GM08714 (cell line): Measurements from ENCODE around the gene DENND1B.
"Not testable (repeated sequence)": the region's sequence is repeated elsewhere in the genome, so short reads cannot be mapped to it uniquely, and the experiment has no call there.

Experiments used
- H3K4me3 ChIP-seq: fragments of 200-500 bp; sonication (Bioruptor generic); 2 replicates; pipeline ENCODE4 v1.5.1; 2014; ENCODE audit warnings: mild to moderate bottlenecking, low read length, inconsistent platforms
- ZNF274 ChIP-seq: IDR thresholded peaks from 2 replicates; pipeline ENCODE4 v1.6.1; 2012; ENCODE audit warnings: mild to moderate bottlenecking, low read depth, low read length

DENND1B gene

GRCh38 chr1:197773856-197774255, 1.4 kb downstream of the DENND1B start:
- no peak for TF ChIP-seq ZNF274
- peak overlapping the region; percentile 57; the same call in 1 of the 2 replicates for H3K4me3 ChIP-seq

GRCh38 chr1:197771904-197772556, 3.2 kb downstream of the DENND1B start:
- TF ChIP-seq ZNF274: no peak
- no peak overlapping the region for H3K4me3 ChIP-seq

DNA sequence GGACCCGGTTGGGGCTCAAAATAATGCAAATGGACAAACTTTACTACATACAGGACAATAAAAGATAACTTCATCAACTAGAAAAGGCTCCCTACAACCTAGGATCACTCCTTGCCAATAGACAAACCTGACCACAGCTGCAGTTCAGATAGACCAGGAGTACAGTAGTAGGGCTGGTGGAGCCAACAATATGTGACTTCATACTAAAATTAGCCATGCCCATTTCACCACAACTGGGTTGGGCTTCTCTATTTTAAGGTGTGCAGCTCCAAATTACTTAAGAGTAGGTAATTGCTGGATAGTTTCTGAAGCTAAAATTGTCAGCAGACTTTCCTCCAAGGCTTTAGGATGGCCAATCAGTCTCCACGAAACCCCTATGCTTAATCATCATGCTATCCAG, 3.9 kb downstream of the DENND1B start:
- no peak overlapping the region for H3K4me3 ChIP-seq
- no peak for TF ChIP-seq ZNF274

GRCh38 chr1:197770243-197770642, 5.0 kb downstream of the DENND1B start:
- no peak for TF ChIP-seq ZNF274
- H3K4me3 ChIP-seq: no peak overlapping the region

- no peak for TF ChIP-seq ZNF274
Measured at GRCh38 chr1:197769287-197769686, 6.0 kb downstream of the DENND1B start.

DNA sequence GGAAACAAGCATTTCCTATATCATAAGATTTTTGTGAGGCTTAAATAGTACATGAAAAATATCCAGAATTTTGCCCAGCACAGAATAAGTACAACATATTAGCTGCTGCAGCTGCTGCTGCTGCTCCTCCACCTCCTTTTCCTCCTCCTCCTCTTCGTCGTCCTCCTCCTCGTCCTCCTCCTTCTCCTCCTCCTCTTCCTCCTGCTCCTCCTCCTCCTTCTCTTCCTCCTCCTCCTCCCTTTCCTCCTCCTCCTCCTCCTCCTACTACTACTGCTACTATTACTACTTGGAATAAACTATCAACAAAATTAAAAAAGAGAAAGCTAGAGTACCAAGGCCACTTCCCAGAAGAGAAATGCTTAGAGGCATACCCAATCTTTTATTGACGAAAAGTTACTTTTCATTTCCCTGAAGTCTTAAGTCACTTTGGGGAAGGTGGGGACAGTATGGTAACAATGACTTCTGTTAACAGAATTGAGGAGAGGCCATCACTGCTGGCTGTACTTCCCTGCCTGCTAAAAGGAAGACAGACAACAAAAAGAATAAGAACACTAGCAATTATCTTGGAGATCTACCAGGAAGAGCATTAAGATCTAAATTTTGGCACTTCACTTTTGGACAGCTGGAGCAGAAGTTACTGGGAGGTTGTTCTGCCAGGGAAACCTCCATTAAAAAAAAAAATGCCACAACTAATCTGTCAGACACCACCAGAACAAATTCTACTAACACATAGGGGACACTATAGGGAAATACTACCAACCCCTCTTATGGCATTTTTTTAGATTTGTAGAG, 7.1 kb downstream of the DENND1B start:
- H3K4me3 ChIP-seq: no peak overlapping the region
- TF ChIP-seq ZNF274: no peak

More at GRCh38 chr1:197769287-197769686, 6.0 kb downstream of the DENND1B start:
- no peak overlapping the region for H3K4me3 ChIP-seq

DNA sequence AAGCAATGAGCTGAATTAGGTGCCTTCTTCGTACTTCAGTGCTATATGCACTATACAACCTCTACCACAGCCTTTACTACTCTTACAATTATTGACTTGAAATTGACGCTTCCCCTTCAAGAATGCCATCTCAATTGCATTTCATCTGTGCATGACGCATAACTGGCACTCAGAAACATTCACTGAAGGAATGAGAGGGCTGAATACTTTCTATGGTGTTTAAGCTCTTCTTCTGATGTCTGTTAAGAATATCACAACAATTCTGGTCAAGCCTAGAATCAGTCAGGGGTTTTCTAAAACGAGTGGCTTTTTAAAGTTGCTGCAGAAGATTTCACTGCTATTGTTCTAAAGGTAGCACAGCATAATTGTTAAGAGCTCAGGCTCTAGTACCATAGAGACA, 11.5 kb downstream of the DENND1B start:
- no peak for TF ChIP-seq ZNF274
- H3K4me3 ChIP-seq: no peak overlapping the region

- H3K4me3 ChIP-seq: no peak overlapping the region
- TF ChIP-seq ZNF274: no peak
Measured at GRCh38 chr1:197763307-197763706, 12.0 kb downstream of the DENND1B start.

GRCh38 chr1:197761654-197762053, 13.6 kb downstream of the DENND1B start:
- no peak overlapping the region for H3K4me3 ChIP-seq
- TF ChIP-seq ZNF274: no peak

- H3K4me3 ChIP-seq: not testable (repeated sequence)
Measured at GRCh38 chr1:197755553-197755952, 19.7 kb downstream of the DENND1B start.

GRCh38 chr1:197752652-197753164, 22.6 kb downstream of the DENND1B start:
- H3K4me3 ChIP-seq: not testable (repeated sequence)

GRCh38 chr1:197750366-197750765, 24.9 kb downstream of the DENND1B start:
- H3K4me3 ChIP-seq: no peak overlapping the region
- TF ChIP-seq ZNF274: no peak

DNA sequence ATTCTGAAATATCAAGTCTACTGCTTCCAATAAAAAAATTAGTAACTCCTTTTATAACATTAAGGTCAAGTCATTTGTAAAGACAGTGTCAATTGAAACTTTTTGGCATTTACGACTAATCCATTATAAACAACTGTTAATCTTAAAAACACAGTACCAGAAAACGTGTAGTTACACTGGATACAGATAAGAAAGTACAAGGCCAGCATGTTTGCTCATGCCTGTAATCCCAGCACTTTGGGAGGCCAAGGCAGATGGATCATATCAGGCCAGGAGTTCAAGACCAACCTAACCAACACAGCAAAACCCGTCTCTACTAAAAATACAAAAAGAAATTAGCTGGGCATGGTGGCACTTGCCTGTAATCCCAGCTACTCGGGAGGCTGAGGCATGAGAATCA, 29.4 kb downstream of the DENND1B start:
- H3K4me3 ChIP-seq: no peak overlapping the region

GRCh38 chr1:197744979-197745378, 30.3 kb downstream of the DENND1B start:
- TF ChIP-seq ZNF274: no peak
- no peak overlapping the region for H3K4me3 ChIP-seq

More for the DNA sequence above, 29.4 kb downstream of the DENND1B start:
- TF ChIP-seq ZNF274: no peak

- H3K4me3 ChIP-seq: no peak overlapping the region
- no peak for TF ChIP-seq ZNF274
Measured at GRCh38 chr1:197743578-197743977, 31.7 kb downstream of the DENND1B start.

- no peak for TF ChIP-seq ZNF274
- H3K4me3 ChIP-seq: no peak overlapping the region
Measured at GRCh38 chr1:197740992-197741391, 34.3 kb downstream of the DENND1B start.
